Activated CD4-positive, alpha-beta memory T cell treated with anti-CD3 and anti-CD28 coated beads, Interleukin-2, amount 10 ng/mL, durations not matched to agents 7 days and 5 days (primary cell): ENCODE measurements around the gene RPL7A. TPM values are rescaled to one million over a fixed set of nuclear protein-coding genes. Genes with fewer than 3 reads are reported as not detected.

Source experiments
- CTCF ChIA-PET: fragments of 350-600 bp; sonication (Branson Sonifier 250); formaldehyde crosslinking; loops from one replicate; lab custom pipeline; 2021; ENCODE audit warnings: antibody characterized with exemption, inconsistent platforms; lab: Charles Lee
- POLR2A ChIA-PET: fragments of 350-600 bp; sonication (Branson Sonifier 250); formaldehyde crosslinking; loops from one replicate; lab custom pipeline; 2021; ENCODE audit warnings: antibody characterized with exemption; lab: Charles Lee
- DNase-seq: peaks from one replicate; pipeline ENCODE4 v3.0.0-alpha.2; 2020
- H3K27ac Mint-ChIP-seq: one replicate; pipeline ENCODE4 v1.8.0; 2021; ENCODE audit warnings: mild to moderate bottlenecking, mixed read lengths
- H3K27me3 Mint-ChIP-seq: one replicate; pipeline ENCODE4 v1.8.0; 2021; ENCODE audit warnings: mixed read lengths
- H3K36me3 Mint-ChIP-seq: one replicate; pipeline ENCODE4 v1.8.0; 2021; ENCODE audit warnings: low read depth, mixed read lengths
- H3K4me1 Mint-ChIP-seq: one replicate; pipeline ENCODE4 v1.8.0; 2021; ENCODE audit warnings: mixed read lengths
- H3K4me3 Mint-ChIP-seq: one replicate; pipeline ENCODE4 v1.8.0; 2021; ENCODE audit warnings: mild to moderate bottlenecking, mixed read lengths
- H3K9me3 Mint-ChIP-seq: one replicate; pipeline ENCODE4 v1.8.0; 2021; ENCODE audit warnings: mixed read lengths
- total RNA-seq, 2 experiments: library from RNA; stranded (reverse); gene quantifications; one replicate each; pipeline ENCODE4 v1.2.3, GENCODE V29; 2021

Gene RPL7A
- total RNA-seq, 2 experiments from 2014 or later, result 1,627 to 1,632 TPM

DNA sequence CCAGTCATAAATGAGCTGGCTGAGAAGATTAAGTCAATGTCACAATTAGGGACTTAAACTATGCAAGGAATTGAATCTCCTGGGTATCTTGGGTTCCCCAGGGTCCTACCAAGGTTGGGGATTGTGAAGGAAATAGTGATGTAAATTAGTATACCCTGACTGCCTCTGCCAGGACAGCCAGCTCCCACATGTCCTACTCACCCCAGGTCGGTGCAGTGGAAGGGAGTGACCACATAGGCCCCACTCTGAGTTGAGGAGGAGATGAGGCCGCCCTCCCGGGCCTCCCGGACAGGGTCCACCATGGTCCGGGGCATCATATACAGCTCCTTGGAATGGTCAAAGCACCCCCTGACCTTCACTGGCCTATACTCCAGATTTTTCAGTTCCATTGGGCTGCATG, 5.5 kb downstream of the RPL7A start:
- Mint-ChIP-seq H3K4me1 (peaks cover 65% of the 10 kb centered on the region), H3K36me3 (peaks cover 49% of the 10 kb centered on the region)
- POLR2A ChIA-PET, result interaction anchor here (1.9 to 8.5 kb wide), 2 partner anchors 10 to 20 kb away, joined by 6 to 277 read pairs; partner anchors contain the start of genes STKLD1 and SURF4

DNA sequence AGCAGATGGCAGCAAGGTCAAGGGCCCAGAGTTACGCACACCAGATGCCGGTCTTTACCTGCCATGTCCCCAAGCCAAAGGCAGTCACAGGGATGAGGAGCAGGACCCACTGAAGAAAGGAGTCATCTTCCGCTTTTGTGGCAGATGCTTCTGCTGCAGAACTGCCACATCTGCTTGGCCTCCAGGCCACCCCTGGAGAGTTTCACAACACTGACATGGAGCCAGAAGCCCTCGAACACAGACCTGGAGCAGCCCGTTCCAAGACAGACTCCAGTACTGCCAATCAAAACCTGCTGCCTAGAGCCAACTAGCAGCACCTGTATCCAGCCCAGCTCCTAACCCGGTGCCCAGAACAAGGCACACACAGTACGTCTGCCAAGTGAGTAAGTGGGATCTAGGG, 6.7 kb downstream of the RPL7A start:
- no peak for DNase-seq
- Mint-ChIP-seq H3K4me1 (peaks cover 59% of the 10 kb centered on the region), H3K27ac (peak overlapping the region; percentile 35), H3K9me3 (no peaks in the 10 kb centered on the region), H3K27me3 (no peaks in the 10 kb centered on the region), H3K4me3 (peak overlapping the region; percentile 85), H3K36me3 (peaks cover 40% of the 10 kb centered on the region)
- ChIA-PET CTCF (interaction anchor here (1.1 to 5.9 kb wide), 4 partner anchors 15 to 169 kb away, joined by 3 to 59 read pairs (median 4); no protein-coding TSS in a partner anchor), POLR2A (interaction anchor here (1.1 to 8.5 kb wide), 4 partner anchors 9 to 19 kb away, joined by 3 to 277 read pairs (median 11); partner anchors contain the start of genes STKLD1 and SURF4)

More for the DNA sequence above, 5.5 kb downstream of the RPL7A start:
- Mint-ChIP-seq H3K4me3 (no peak overlapping the region), H3K9me3 (no peaks in the 10 kb centered on the region), H3K27ac (peak overlapping the region; percentile 1), H3K27me3 (no peaks in the 10 kb centered on the region)
- CTCF ChIA-PET, result interaction anchor here (1.1 to 5.9 kb wide), 2 partner anchors 13 to 19 kb away, joined by 3 to 59 read pairs; no protein-coding TSS in a partner anchor
- no peak for DNase-seq

DNA sequence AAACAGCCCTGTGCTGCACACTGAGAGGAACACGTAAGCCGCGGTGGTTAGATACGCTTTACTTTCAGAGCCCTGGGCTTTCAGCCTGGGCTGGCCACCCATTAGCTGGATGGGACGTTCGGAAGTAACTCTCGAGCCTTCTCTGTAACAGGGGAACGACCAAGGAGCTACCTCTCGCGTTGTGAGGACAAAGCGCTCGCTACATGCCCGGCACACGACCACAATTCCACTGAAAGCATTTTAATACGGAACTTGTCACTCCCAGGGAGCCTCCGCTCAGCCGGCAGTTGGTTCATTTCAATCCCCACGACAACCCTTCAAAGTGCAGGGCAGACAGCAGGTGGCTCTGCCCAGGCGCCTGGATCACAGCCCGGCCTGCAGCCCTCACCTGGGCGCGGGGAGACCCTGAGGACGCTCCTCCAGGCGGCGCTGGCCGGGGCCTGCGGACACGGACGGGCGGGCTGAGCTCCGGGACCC, 7.9 kb downstream of the RPL7A start:
- Mint-ChIP-seq H3K27ac (peak overlapping the region; percentile 83), H3K27me3 (no peaks in the 10 kb centered on the region), H3K9me3 (no peaks in the 10 kb centered on the region), H3K4me1 (peaks cover 52% of the 10 kb centered on the region), H3K4me3 (peak overlapping the region; percentile 85), H3K36me3 (peaks cover 33% of the 10 kb centered on the region)
- DNase-seq, result no peak
- ChIA-PET POLR2A (interaction anchor here (0.6 to 8.5 kb wide), 9 partner anchors 8 to 61 kb away, joined by 3 to 277 read pairs (median 10); partner anchors contain the start of genes MED22, REXO4, RPL7A and STKLD1), CTCF (interaction anchor here (1.1 to 5.9 kb wide), 6 partner anchors 17 to 170 kb away, joined by 3 to 59 read pairs (median 4); no protein-coding TSS in a partner anchor)

DNA sequence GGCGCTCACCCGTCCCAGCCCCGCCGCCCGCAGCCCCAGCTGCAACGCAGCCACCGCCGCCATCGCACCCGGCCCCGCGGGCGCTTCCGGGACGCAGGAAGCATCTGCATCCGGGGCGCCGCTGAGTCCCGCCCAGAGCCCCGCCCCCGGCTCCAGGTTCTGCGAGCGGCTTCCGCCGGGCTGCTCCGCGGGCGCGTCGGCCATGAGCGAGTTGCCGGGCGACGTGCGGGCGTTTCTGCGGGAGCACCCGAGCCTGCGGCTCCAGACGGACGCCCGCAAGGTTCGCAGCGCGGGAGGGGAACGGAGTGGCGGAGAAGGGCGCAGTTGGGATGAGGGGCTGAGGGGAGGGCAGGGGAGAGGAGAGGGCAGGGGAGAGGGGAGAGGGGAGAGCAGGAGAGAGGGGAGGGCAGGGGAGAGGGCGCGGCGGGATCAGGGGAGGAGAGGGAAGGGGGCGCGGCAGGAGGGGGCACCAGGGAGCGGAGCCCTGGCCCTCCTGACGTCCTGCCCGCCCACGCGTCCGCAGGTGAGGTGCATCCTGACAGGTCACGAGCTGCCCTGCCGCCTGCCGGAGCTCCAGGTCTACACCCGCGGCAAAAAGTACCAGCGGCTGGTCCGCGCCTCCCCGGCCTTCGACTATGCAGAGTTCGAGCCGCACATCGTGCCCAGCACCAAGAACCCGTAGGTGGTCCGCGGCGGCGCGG, 8.5 kb downstream of the RPL7A start, which contains the start of the genes SURF1 and SURF2:
Gene SURF1 (minus strand): TSS at position 97 of the 701 bp plus-strand sequence. CDS start 34 bp downstream, at position 63.
Gene SURF2 (plus strand): TSS at position 160 of the 701 bp plus-strand sequence. CDS start 43 bp downstream, at position 203.
- peaks cover 53% of the 10 kb centered on the region for H3K4me1 Mint-ChIP-seq
- CTCF ChIA-PET, result interaction anchor here (0.6 to 5.9 kb wide), 10 partner anchors 8 to 334 kb away, joined by 3 to 59 read pairs (median 4); partner anchors contain the start of genes MED22 and RPL7A
- peak within 1 kb of the TSS; percentile 85 for H3K4me3 Mint-ChIP-seq
- peak within 1 kb of the TSS; percentile 83 for H3K27ac Mint-ChIP-seq
- H3K9me3 Mint-ChIP-seq, result no peaks in the 10 kb centered on the region
- H3K27me3 Mint-ChIP-seq, result no peaks in the 10 kb centered on the region
- POLR2A ChIA-PET, result interaction anchor here (0.5 to 8.5 kb wide), 9 partner anchors 8 to 60 kb away, joined by 3 to 277 read pairs (median 10); partner anchors contain the start of genes MED22, REXO4, RPL7A and STKLD1
- DNase-seq, result peak; percentile 93
- peaks cover 33% of the 10 kb centered on the region for H3K36me3 Mint-ChIP-seq

DNA sequence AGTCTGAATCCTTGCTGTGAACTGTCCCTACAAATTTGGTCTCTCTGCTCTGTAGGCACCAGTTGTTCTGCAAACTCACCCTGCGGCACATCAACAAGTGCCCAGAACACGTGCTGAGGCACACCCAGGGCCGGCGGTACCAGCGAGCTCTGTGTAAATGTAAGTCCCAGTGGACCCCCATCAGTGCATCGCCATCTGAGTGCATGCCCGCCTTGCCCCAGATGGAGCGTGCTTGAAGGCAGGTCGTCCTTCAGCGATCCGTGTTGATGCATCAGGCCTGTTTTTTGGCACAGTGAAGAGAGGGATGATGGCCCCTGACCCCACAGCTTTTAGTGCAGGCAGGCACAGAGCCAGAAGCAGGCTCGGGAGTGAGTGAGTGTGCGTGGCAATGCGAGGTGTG, 9.6 kb downstream of the RPL7A start:
- CTCF ChIA-PET, result interaction anchor here (0.5 to 5.9 kb wide), 7 partner anchors 9 to 444 kb away, joined by 3 to 59 read pairs (median 4); partner anchors contain the start of genes MED22 and RPL7A
- Mint-ChIP-seq H3K27ac (peak overlapping the region; percentile 59), H3K4me1 (peaks cover 56% of the 10 kb centered on the region), H3K9me3 (no peaks in the 10 kb centered on the region), H3K4me3 (peak overlapping the region; percentile 72), H3K27me3 (no peaks in the 10 kb centered on the region), H3K36me3 (peaks cover 32% of the 10 kb centered on the region)
- no peak for DNase-seq
- POLR2A ChIA-PET, result interaction anchor here (0.7 to 8.5 kb wide), 5 partner anchors 9 to 23 kb away, joined by 4 to 277 read pairs (median 20); partner anchors contain the start of genes MED22, RPL7A, STKLD1 and SURF4

DNA sequence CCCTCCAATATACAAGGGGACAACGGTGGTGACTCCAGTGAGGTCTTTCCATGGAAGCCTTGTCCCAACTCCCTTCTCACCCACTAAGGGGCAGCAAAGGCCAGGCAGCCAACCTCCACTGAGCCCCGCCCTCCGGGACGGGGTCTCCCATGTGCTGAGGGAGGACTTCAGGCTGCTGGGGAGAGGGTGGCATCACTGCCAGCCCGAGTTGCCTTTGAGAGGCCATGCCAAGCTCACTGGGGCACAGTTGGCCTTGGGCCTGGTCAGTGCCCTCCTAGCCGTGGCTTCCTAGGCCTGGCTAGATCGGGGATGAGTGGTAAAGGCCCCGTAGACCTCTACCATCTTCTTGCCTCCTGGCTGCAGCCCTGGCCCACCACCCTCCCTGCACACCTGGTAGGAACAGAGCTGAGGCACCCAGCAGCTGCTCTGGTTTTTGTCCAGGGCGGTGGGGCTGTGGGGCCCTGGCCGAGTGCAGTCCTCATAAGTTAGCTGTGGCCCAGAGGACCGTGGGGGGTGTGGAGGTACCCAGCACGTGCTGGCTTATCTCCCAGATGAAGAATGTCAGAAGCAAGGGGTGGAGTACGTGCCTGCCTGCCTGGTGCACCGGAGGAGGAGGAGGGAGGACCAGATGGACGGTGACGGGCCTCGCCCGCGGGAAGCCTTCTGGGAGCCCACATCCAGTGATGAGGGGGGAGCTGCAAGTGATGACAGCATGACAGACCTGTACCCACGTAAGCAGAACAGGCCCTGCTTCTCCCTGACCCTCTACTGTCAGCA, 11.6 kb downstream of the RPL7A start:
- DNase-seq, result no peak

DNA sequence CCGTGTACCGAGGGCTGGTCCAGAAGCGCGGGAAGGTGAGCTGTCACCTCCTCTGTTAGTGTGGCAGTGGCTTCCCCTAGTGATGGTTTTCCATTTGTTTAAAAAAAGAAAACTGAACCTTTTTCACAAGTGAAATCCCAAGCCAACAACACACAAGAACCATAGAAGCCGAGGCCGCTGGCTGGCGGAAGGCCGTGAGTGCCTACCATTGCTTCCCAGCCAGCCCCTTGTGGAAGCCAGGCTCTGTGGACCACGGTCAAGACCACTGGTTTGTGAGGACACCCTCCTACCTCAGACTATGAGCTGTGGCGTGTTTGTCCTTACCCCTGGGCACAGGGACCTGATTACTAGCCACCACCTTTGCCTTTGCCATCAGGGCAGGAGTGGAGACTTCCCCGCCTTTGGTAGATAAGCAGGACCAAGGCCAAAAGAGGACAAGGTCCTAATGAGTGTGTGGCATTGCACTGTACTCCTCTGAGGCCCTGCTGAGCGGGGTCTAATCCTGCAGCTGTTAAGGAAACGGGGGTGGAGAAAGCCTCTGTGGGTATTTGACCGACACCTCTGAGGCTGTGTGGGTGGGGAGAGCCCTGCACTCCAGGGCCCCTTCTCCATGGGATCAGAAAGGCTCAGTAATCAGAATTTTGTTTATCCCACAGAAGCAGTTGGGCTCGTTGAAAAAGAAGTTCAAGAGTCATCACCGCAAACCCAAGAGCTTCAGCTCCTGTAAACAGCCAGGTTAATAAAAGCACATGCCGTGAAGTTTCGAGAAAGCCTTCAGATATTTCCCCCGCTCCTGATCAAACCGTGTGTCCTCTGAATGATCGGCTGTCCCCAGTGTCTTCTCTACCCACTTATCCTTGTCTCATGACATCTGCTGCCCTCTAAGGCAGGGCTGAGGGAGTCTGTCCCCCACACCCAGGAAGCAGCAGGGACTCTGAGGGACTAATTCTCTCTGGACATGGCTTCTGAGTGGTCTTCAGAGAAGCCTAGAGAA, 12.7 kb downstream of the RPL7A start:
- POLR2A ChIA-PET, result interaction anchor here (1.0 to 8.5 kb wide), 4 partner anchors 10 to 42 kb away, joined by 3 to 277 read pairs (median 4); partner anchors contain the start of genes MED22, RPL7A, STKLD1 and SURF4
- H3K27me3 Mint-ChIP-seq, result no peaks in the 10 kb centered on the region
- H3K9me3 Mint-ChIP-seq, result no peaks in the 10 kb centered on the region
- H3K27ac Mint-ChIP-seq, result peak overlapping the region; percentile 36
- H3K4me3 Mint-ChIP-seq, result no peak overlapping the region
- CTCF ChIA-PET, result interaction anchor here (1.5 kb wide), 1 partner anchor 10 kb away, joined by 6 read pairs; no protein-coding TSS in a partner anchor
- peaks cover 52% of the 10 kb centered on the region for H3K36me3 Mint-ChIP-seq
- no peak for DNase-seq
- H3K4me1 Mint-ChIP-seq, result peaks cover 42% of the 10 kb centered on the region

More for the DNA sequence above, 11.6 kb downstream of the RPL7A start:
- CTCF ChIA-PET, result interaction anchor here (0.6 to 1.5 kb wide), 3 partner anchors 11 to 100 kb away, joined by 3 to 6 read pairs (median 3); partner anchors contain the start of genes CACFD1 and SURF6
- Mint-ChIP-seq H3K36me3 (peaks cover 41% of the 10 kb centered on the region), H3K27me3 (no peaks in the 10 kb centered on the region), H3K9me3 (no peaks in the 10 kb centered on the region), H3K27ac (peak overlapping the region; percentile 59), H3K4me1 (peaks cover 51% of the 10 kb centered on the region), H3K4me3 (no peak overlapping the region)
- POLR2A ChIA-PET, result interaction anchor here (1.0 to 8.5 kb wide), 4 partner anchors 9 to 43 kb away, joined by 3 to 277 read pairs (median 4); partner anchors contain the start of genes STKLD1 and SURF4

DNA sequence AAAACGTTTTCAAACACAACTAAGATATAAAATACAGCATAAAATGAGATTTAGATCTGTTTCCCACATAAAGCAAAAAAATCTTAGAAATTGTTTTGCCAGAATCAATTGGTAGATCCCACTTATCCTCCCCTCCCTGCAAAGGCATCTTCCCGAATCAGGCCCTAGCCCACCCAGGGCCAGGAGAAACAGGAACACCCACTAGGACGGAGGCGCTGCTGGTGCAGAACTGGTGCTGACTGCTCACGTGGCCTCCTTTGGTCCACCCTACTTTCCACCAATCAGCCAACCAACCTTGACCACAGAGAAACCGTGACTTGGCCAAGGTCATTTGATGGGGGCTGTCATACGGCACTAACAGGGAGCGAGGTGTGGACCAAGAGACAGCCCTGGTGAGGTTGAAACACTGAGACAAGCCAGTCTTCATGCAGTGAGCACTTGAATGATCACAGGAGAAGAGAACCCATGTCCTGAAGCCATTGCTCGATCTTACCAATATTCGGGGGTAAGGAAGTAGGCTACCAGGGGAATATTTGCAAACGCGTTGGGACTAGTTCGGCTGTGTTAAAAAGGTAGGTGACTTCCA, 13.6 kb downstream of the RPL7A start:
- no peaks in the 10 kb centered on the region for H3K27me3 Mint-ChIP-seq
- no peak overlapping the region for H3K27ac Mint-ChIP-seq
- peaks cover 42% of the 10 kb centered on the region for H3K4me1 Mint-ChIP-seq
- ChIA-PET POLR2A (interaction anchor here (1.2 to 8.5 kb wide), 5 partner anchors 10 to 14 kb away, joined by 4 to 277 read pairs (median 17); partner anchors contain the start of genes MED22, RPL7A, STKLD1 and SURF4), CTCF (interaction anchor here (0.9 kb wide), 1 partner anchor 10 kb away, joined by 3 read pairs; no protein-coding TSS in a partner anchor)
- H3K4me3 Mint-ChIP-seq, result no peak overlapping the region
- peaks cover 61% of the 10 kb centered on the region for H3K36me3 Mint-ChIP-seq
- no peak for DNase-seq
- H3K9me3 Mint-ChIP-seq, result no peaks in the 10 kb centered on the region

DNA sequence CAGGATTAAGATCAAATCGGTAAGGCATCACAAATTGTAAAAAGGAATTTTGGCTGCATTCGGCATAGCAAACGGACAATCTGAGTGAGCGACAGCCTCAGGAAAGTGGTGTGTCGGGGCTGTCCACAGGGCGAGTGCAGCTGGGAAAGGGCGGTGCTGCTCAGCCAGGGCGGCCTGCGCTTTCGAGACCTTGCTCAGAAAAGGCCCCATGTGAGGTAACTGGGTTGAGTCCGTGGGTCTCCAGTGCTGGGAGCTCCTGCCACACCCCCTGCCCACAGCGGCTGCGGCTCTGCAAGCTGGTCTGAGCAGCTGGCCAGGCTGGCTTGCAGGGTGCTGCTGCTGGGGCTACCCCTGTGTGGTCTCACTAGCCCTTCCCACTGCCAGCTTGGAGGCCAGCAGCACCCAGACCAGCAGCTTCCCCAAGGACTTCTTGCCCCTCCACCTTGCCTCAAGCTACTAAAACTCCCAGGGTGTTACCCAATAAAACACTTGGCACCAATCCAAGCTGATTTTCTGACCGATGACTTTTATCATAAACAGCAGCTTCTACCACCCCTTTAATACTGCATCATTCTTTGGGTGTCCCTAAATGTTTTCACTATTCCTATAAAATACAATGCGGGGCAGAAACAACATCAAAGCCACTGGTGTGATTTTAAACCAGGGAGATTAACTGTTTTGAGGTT, 14.5 kb downstream of the RPL7A start:
- peaks cover 40% of the 10 kb centered on the region for H3K4me1 Mint-ChIP-seq
- no peak overlapping the region for H3K27ac Mint-ChIP-seq

DNA sequence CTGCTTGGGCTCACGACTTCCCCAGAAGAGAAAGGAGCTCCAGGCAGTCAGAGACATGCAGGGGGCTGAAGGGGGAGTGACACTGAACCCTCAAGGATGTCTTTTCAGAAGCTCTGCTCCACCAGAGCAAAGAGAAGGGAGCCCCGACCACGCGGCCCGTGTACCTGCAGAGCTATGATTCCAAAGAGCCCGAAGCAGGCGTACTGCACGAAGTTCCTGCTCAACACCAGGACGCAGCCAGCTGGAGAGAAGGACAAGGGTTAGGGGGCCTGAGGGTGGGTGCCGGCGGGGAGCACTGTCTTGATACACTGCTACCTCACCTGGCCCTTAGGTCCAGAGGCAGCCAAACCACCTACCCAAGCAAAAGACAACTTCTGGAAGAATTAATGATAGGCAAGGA, 18.4 kb downstream of the RPL7A start:
- ChIA-PET POLR2A (interaction anchor here (1.3 to 3.5 kb wide), 4 partner anchors 8 to 18 kb away, joined by 7 to 25 read pairs (median 16); partner anchors contain the start of genes MED22, RPL7A, SURF1 and SURF2), CTCF (no interaction called here)
- no peak for DNase-seq
- no peaks in the 10 kb centered on the region for H3K9me3 Mint-ChIP-seq
- no peak overlapping the region for H3K4me3 Mint-ChIP-seq
- no peaks in the 10 kb centered on the region for H3K27me3 Mint-ChIP-seq
- peaks cover 50% of the 10 kb centered on the region for H3K4me1 Mint-ChIP-seq
- H3K36me3 Mint-ChIP-seq, result peaks cover 86% of the 10 kb centered on the region
- H3K27ac Mint-ChIP-seq, result no peak overlapping the region

More for the DNA sequence above, 14.5 kb downstream of the RPL7A start:
- ChIA-PET POLR2A (interaction anchor here (1.8 to 3.9 kb wide), 5 partner anchors 9 to 14 kb away, joined by 6 to 25 read pairs (median 16); partner anchors contain the start of genes MED22 and RPL7A), CTCF (interaction anchor here (0.5 to 0.9 kb wide), 2 partner anchors 9 to 415 kb away, joined by 3 read pairs; no protein-coding TSS in a partner anchor)
- H3K27me3 Mint-ChIP-seq, result no peaks in the 10 kb centered on the region
- no peak for DNase-seq
- no peaks in the 10 kb centered on the region for H3K9me3 Mint-ChIP-seq
- H3K4me3 Mint-ChIP-seq, result no peak overlapping the region
- peaks cover 67% of the 10 kb centered on the region for H3K36me3 Mint-ChIP-seq
